ENCODE measurements around the gene SERPINI2.
"Not testable (repeated sequence)": the region's sequence is repeated elsewhere in the genome, so short reads cannot be mapped to it uniquely, and the experiment has no call there.

SERPINI2 gene

GRCh38 chr3:167445491-167445890 lies 28.4 kb downstream of the SERPINI2 start:
- Histone ChIP-seq H4K20me1 (ENCODE audit: control insufficient read depth, insufficient read depth, low read depth, low read length) (no peaks in the 10 kb centered on the region), H3K4me2 (ENCODE audit: low read length) (no peak overlapping the region), H3K79me2 (ENCODE audit: control insufficient read depth, low read length) (no peaks in the 10 kb centered on the region), H3K9me3 (ENCODE audit: control insufficient read depth, insufficient read depth, low read length) (no peaks in the 10 kb centered on the region), H3K4me1 (ENCODE audit: control insufficient read depth, low read length) (peaks cover 7% of the 10 kb centered on the region), H3K27ac (ENCODE audit: low read depth, low read length) (no peak overlapping the region), H3F3A (ENCODE audit: control insufficient read depth, insufficient read depth) (no peaks in the 10 kb centered on the region), H3K36me3 (ENCODE audit: control insufficient read depth, low read length) (no peaks in the 10 kb centered on the region), H3K9me2 (replicated peaks; ENCODE audit: control insufficient read depth, low read length) (no peaks in the 10 kb centered on the region), H3K27me3 (ENCODE audit: control insufficient read depth, low read length) (no peaks in the 10 kb centered on the region), H3K4me3 (ENCODE audit: low read length) (no peak overlapping the region)
- TF ChIP-seq EZH2phosphoT487 (IDR thresholded peaks at IDR 0.05; ENCODE audit: borderline replicate concordance, low read length) (no peak), CTCF (IDR thresholded peaks at IDR 0.05; ENCODE audit: low read depth, low read length, poor library complexity, severe bottlenecking) (no peak)

- Histone ChIP-seq H3K9me3 (ENCODE audit: control insufficient read depth, insufficient read depth, low read length) (no peaks in the 10 kb centered on the region), H4K20me1 (ENCODE audit: control insufficient read depth, insufficient read depth, low read depth, low read length) (no peaks in the 10 kb centered on the region), H3K27me3 (ENCODE audit: control insufficient read depth, low read length) (no peaks in the 10 kb centered on the region), H3K36me3 (ENCODE audit: control insufficient read depth, low read length) (no peaks in the 10 kb centered on the region), H3K27ac (ENCODE audit: low read depth, low read length) (no peak overlapping the region), H3K4me1 (ENCODE audit: control insufficient read depth, low read length) (no peaks in the 10 kb centered on the region), H3K4me3 (ENCODE audit: low read length) (no peak overlapping the region), H3F3A (ENCODE audit: control insufficient read depth, insufficient read depth) (no peaks in the 10 kb centered on the region), H3K9me2 (replicated peaks; ENCODE audit: control insufficient read depth, low read length) (no peaks in the 10 kb centered on the region), H3K4me2 (ENCODE audit: low read length) (no peak overlapping the region), H3K79me2 (ENCODE audit: control insufficient read depth, low read length) (no peaks in the 10 kb centered on the region)
- TF ChIP-seq CTCF (IDR thresholded peaks at IDR 0.05; ENCODE audit: low read depth, low read length, poor library complexity, severe bottlenecking) (no peak), EZH2phosphoT487 (IDR thresholded peaks at IDR 0.05; ENCODE audit: borderline replicate concordance, low read length) (no peak)
Observed at GRCh38 chr3:167441256-167441655, 32.6 kb downstream of the SERPINI2 start.

GRCh38 chr3:167437428-167438139 lies 36.3 kb downstream of the SERPINI2 start:
- TF ChIP-seq EZH2phosphoT487 (IDR thresholded peaks at IDR 0.05; ENCODE audit: borderline replicate concordance, low read length) (no peak), CTCF (IDR thresholded peaks at IDR 0.05; ENCODE audit: low read depth, low read length, poor library complexity, severe bottlenecking) (no peak)
- Histone ChIP-seq H4K20me1 (ENCODE audit: control insufficient read depth, insufficient read depth, low read depth, low read length) (no peaks in the 10 kb centered on the region), H3K27ac (ENCODE audit: low read depth, low read length) (no peak overlapping the region), H3K79me2 (ENCODE audit: control insufficient read depth, low read length) (no peaks in the 10 kb centered on the region), H3K4me2 (ENCODE audit: low read length) (no peak overlapping the region), H3K27me3 (ENCODE audit: control insufficient read depth, low read length) (no peaks in the 10 kb centered on the region), H3K4me1 (ENCODE audit: control insufficient read depth, low read length) (no peaks in the 10 kb centered on the region), H3K9me3 (ENCODE audit: control insufficient read depth, insufficient read depth, low read length) (no peaks in the 10 kb centered on the region), H3K36me3 (ENCODE audit: control insufficient read depth, low read length) (no peaks in the 10 kb centered on the region), H3K4me3 (ENCODE audit: low read length) (no peak overlapping the region), H3F3A (ENCODE audit: control insufficient read depth, insufficient read depth) (no peaks in the 10 kb centered on the region), H3K9me2 (replicated peaks; ENCODE audit: control insufficient read depth, low read length) (no peaks in the 10 kb centered on the region)

GRCh38 chr3:167426962-167427361 lies 46.9 kb downstream of the SERPINI2 start:
- not testable (repeated sequence) for H3K27me3 ChIP-seq (ENCODE audit: control insufficient read depth, low read length); H3K27ac ChIP-seq (ENCODE audit: low read depth, low read length); H3K79me2 ChIP-seq (ENCODE audit: control insufficient read depth, low read length); H3K4me2 ChIP-seq (ENCODE audit: low read length); H3K9me2 ChIP-seq (replicated peaks; ENCODE audit: control insufficient read depth, low read length); H3K4me1 ChIP-seq (ENCODE audit: control insufficient read depth, low read length); H3K36me3 ChIP-seq (ENCODE audit: control insufficient read depth, low read length); H4K20me1 ChIP-seq (ENCODE audit: control insufficient read depth, insufficient read depth, low read depth, low read length); H3K4me3 ChIP-seq (ENCODE audit: low read length); H3F3A ChIP-seq (ENCODE audit: control insufficient read depth, insufficient read depth); H3K9me3 ChIP-seq (ENCODE audit: control insufficient read depth, insufficient read depth, low read length)

- H3K9me3 ChIP-seq (ENCODE audit: control insufficient read depth, insufficient read depth, low read length); H3K4me3 ChIP-seq (ENCODE audit: low read length); H4K20me1 ChIP-seq (ENCODE audit: control insufficient read depth, insufficient read depth, low read depth, low read length); H3K9me2 ChIP-seq (replicated peaks; ENCODE audit: control insufficient read depth, low read length); H3K27me3 ChIP-seq (ENCODE audit: control insufficient read depth, low read length); H3K4me2 ChIP-seq (ENCODE audit: low read length); H3F3A ChIP-seq (ENCODE audit: control insufficient read depth, insufficient read depth); H3K36me3 ChIP-seq (ENCODE audit: control insufficient read depth, low read length); H3K79me2 ChIP-seq (ENCODE audit: control insufficient read depth, low read length); H3K4me1 ChIP-seq (ENCODE audit: control insufficient read depth, low read length); H3K27ac ChIP-seq (ENCODE audit: low read depth, low read length): not testable (repeated sequence)
Observed at GRCh38 chr3:167422396-167422795, 51.4 kb downstream of the SERPINI2 start.

Data from DOHH2 (cell line).